ENCODE measurements around the gene MED23.

GRCh38 chr6:131548441-131548840 is 79.6 kb downstream of the MED23 start:
- no peak for TF ChIP-seq CTCF (conservative IDR thresholded peaks at IDR 0.05)
- no peak for TF ChIP-seq EZH2 (IDR thresholded peaks at IDR 0.05; ENCODE audit: low read depth)

Data from PC-9 (cell line).